Measurements from ENCODE around the gene MAEA. TPM values are rescaled to one million over a fixed set of nuclear protein-coding genes. Genes with fewer than 3 reads are reported as not detected.

The MAEA gene
- total and polyA plus RNA-seq, 9 of the 15 experiments (the other 6 are each of a cell fraction or from before 2014, with no cell fraction given): 2.1 to 86.5 (median 45.0) TPM

GRCh38 chr4:1255699-1256098 lies 34.0 kb upstream of the MAEA start (continued):
- TF ChIP-seq BRF2 (IDR thresholded peaks at IDR 0.05; ENCODE audit: borderline replicate concordance, insufficient read depth, insufficient read length) (no peak), SMARCA4 (IDR thresholded peaks at IDR 0.05) (no peak), TCFL5 (CRISPR knock-in tag; conservative IDR thresholded peaks at IDR 0.05) (no peak), ZNF77 (CRISPR knock-in tag; IDR thresholded peaks at IDR 0.05) (no peak), CHD7 (IDR thresholded peaks at IDR 0.05; ENCODE audit: low read depth, low read length) (no peak), BMI1 (IDR thresholded peaks at IDR 0.05; ENCODE audit: low read length) (no peak), RBM34 (IDR thresholded peaks at IDR 0.05; ENCODE audit: borderline replicate concordance, insufficient read depth, low read length) (no peak)
